GM19240 (cell line): ENCODE data around the gene RCAN3.

Experiments
- DNase-seq: peaks from one replicate; pipeline ENCODE4 v3.0.0; 2011; ENCODE audit warnings: low spot score; ENCODE audit not compliant: insufficient read length

Gene RCAN3

DNA sequence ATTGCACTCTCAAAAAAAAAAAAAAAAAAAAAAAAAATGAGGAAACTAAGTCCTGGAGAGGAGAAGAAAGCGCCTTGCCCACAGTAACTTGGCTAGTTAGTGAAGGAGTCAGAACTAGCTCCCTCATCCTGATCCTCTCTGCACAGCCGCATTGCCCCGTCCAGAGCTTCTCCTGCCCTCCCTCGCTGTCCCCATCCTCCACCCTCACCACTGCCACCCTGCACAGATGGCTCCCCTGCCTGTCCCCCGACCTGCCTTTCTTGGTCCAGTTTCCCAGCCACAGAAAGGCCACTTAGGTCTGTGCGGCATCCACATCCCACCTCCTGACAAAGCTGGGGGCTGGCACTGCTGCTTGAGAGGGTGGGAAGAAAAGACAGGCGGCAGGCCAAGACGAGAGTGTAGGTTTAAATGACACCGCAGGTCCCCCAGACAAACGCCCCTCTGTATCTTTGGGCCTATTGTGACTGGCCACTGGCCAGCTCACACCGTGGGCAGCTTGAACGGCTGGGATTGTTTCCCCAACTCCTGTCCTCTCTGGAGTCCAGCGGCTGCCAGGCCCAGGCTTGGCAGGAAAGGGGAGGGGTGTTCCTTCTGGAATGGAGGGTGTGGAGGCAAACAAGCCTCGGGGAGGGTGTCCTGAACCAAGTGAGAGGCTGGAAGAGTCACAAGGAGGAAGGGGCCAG lies 73.4 kb downstream of the RCAN3 start:
- no peak for DNase-seq

DNA sequence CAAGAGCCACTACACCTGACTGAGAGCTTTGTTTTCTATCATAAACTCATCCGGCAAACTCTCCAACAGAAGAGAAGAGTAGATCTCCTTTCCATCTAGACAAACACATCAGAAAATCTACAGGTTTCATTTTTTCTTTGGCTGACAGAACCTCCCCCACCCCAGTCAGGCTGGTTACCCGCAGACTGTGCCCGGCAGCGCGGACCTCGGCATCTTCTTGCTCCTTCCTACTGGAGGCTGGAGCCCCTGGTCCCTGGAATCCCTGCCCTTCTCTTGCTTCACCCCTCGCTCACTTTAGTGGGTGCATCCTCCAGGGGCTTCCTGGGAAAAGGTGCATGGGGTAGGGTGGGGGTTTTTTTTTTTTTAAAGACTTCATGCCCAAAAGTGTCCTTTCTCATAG lies 76.2 kb downstream of the RCAN3 start:
- no peak for DNase-seq

DNA sequence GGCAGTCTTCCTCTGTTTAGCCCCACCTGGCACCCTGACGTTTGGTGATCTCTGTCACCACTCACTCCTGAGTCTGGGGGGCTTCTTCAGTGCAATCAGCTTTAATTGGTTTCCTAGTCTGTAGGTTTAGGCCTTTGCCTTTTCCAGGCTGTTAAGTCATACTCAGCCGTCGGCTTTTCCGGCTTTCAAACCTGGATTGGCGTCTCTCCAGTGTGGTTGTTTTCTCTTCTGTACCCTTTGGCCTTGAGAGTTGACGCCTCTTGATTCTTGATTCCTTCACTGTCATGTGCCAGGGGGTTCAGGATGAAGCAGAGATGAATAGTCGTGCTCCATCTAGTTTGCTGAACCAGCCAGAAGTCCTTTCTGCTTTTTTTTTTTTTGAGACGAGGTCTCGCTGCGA lies 78.1 kb downstream of the RCAN3 start:
- DNase-seq, result no peak

DNA sequence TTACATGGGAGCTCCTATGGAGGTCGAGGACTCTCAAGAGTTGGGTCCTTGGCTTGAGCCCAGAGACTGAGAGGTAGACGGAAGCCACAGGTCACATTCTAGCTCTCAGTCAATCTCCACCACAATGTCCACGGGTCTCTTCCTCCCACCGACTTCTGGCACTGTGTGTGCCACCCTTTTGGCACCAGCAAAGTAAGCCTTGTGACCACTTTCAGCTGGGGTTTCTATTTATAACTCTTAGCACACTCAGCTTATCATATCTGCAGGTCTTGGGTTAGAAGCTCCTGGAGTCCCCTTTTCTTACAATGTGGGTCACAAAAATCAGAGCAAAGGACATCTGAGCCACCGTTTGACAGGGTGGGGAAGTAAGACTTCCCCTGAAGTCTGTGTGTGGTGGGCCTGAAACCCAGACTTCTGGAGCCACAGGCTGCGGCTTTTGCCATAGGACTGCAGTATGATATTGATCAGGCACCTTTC lies 81.6 kb downstream of the RCAN3 start:
- no peak for DNase-seq

DNA sequence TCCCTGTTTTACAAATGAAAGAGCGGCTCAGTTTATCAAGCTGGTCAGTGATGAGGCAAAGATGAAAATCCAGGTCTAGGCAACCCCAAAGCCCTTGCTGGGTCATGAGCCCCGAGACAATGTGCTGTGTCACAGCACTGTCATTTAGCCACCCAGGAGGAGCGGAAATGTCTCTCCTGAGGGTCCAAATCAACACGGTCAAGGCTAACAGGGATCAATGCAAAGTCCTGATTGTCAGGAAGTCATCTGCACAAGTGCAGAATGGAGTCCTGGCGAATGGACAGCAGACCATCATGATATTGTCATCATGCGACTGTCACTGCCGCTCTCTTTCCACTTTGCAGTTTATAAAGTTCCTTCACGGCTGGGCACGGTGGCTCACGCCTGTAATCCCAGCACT lies 83.5 kb downstream of the RCAN3 start:
- DNase-seq, result no peak

DNA sequence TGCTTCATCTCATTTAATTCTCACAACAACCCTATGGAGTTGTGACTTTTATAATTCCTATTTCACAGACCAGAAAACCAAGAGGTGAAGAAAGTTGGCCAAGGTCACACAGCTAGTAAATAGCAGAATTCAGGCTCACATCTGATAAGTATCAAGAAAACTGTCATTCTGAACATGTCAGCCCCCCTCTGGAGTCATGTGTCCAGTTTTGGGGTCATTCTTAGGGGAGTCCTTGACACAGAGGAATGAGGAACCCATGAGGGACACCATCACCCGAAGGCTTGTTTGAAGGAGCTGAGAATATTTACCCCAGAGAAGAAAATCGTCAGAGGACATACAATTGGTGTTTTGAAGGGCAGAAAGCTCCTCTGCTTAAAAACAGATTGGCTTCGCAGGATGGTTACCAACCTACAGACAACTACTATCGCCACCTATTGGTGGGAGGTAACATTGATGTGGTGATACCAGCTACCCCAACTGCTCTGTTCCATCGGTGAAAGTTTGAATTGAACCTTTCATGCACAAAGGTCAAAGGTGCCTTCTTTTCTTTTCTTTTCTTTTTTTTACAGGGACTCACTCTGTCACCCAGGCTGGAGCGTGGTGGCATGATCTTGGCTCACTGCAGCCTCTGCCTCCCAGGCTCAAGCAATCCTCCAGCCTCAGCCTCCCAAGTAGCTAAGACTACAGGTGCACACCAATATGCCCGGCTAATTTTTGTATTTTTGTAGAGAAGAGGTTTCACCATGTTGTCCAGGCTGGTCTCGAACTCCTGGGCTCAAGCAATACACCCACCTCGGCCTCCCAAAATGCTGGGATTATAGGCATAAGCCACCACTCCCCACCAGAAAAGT lies 84.6 kb downstream of the RCAN3 start:
- DNase-seq, result peak; percentile 68

DNA sequence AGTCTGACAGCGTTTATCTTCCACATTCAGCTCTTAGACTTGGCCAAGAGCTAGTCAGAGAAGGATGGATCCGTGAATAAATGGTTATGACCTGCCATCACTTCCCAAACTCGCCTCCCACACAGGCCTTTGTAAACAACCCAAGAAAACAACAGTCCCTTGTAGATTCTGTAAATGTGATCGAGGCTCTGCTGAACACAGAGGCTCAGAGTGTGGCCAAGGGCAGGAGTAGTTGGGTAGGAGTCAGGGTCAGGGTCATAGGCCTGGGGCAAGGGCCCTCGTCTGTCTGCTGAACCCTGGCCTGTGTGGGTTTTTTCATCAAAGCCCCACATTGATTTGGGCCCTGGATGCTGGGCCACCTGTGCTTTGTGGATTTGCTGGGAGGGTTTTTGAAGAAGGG lies 85.9 kb downstream of the RCAN3 start:
- no peak for DNase-seq

DNA sequence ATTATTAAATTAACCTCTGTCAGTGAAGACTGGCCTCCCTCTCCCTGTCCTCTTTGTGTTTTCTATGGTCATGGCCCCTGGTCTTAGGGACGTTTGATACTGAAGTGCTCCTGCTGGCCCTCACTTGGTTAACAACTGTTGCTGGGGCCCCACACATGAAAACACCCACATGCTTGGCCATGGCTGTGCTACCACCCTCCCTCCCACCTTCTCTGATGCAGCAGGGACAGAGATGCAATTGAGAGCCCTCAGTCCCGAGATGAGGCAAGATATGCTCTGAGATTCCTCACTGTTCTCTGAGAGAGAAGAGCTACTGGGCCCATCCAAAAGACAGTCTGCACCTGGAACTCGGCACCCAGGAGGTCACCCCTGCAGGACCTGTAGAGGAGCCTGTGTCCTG lies 86.6 kb downstream of the RCAN3 start:
- DNase-seq, result no peak
